Vagina (tissue), 2 donors: ENCODE data around the gene C1QTNF12.

ENCODE experiments used
- CTCF ChIP-seq, 3 experiments: fragments of 450-650 bp in 2 of 3; fragments of 200-600 bp in 1 of 3; sonication (generic) in 1 of 3; IDR thresholded peaks; one replicate each; pipeline ENCODE4 v1.5.1; 2017 to 2019; ENCODE audit warnings: antibody characterized with exemption in 3 of 3, mild to moderate bottlenecking in 2 of 3, moderate library complexity in 2 of 3
- POLR2AphosphoS5 ChIP-seq, 2 donors: sonication (generic); formaldehyde crosslinking; IDR thresholded peaks; one replicate each; pipeline ENCODE4 v1.9.0; 2017; ENCODE audit warnings: antibody characterized with exemption in 2 of 2, mild to moderate bottlenecking in 2 of 2, low read depth in 1 of 2; ENCODE audit not compliant: insufficient read depth in 1 of 2

GRCh38 chr1:1253314-1253713 lies 6.8 kb upstream of the C1QTNF12 start:
- TF ChIP-seq POLR2AphosphoS5 (IDR thresholded peaks at IDR 0.05; ENCODE audit: insufficient read depth in 1 of 2, low read depth in 1 of 2) = no peak
- TF ChIP-seq CTCF (IDR thresholded peaks at IDR 0.05) = no peak
